GM12878 (cell line): ENCODE measurements around the gene TGM2. TPM values are rescaled to one million over a fixed set of nuclear protein-coding genes. Genes with fewer than 3 reads are reported as not detected.

Source experiments
- ATAC-seq: fragments of 200-7000 bp; cut with Tn5 transposase; 3 replicates; pipeline ENCODE4 v1.9.1; 2020; ENCODE audit warnings: mild to moderate bottlenecking, moderate library complexity
- BruUV-seq: library from RNA; stranded (reverse); fragments of 400-500 nt; replicated peaks from 2 replicates; lab custom pipeline; 2021; lab: Mats Ljungman, UMichigan
- CTCF ChIA-PET: fragments of 300-600 bp; sonication (Branson Sonifier 250); formaldehyde crosslinking; extraction: SDS; loops from one replicate; lab custom pipeline; 2021; ENCODE audit warnings: inconsistent platforms; lab: Yijun Ruan, JAX
- POLR2A ChIA-PET: fragments of 350-600 bp; formaldehyde crosslinking; extraction: SDS; loops from one replicate; lab custom pipeline; 2021; ENCODE audit warnings: inconsistent platforms; lab: Charles Lee
- RAD21 ChIA-PET: fragments of 300-600 bp; sonication (Branson Sonifier 250); formaldehyde crosslinking; loops from one replicate; lab custom pipeline; 2023; ENCODE audit warnings: antibody characterized with exemption; ENCODE audit not compliant: unreplicated experiment; lab: Charles Lee
- SMC1A ChIA-PET: fragments of 300-600 bp; sonication (Branson Sonifier 250); formaldehyde crosslinking; loops from one replicate; lab custom pipeline; 2023; ENCODE audit not compliant: unreplicated experiment, uncharacterized antibody; lab: Charles Lee
- DNase-seq: peaks from one replicate; pipeline ENCODE4 v3.0.0-alpha.2; 2011; ENCODE audit warnings: low read depth, low spot score
- FAIRE-seq: peaks from 3 replicates; lab custom pipeline; 2011; peaks lifted over from hg19 to GRCh38; lab: Jason Lieb, UNC
- H2AFZ ChIP-seq: 2 replicates; pipeline ENCODE4 v1.6.0; 2011; ENCODE audit warnings: low read depth, low read length, control low read depth; ENCODE audit not compliant: control insufficient read depth
- H3K27ac ChIP-seq: 2 replicates; pipeline ENCODE4 v1.5.1; 2011; ENCODE audit warnings: control low read depth; ENCODE audit not compliant: control insufficient read depth, insufficient read depth
- H3K27me3 ChIP-seq, 2 experiments: replicated peaks in 1 of 2; 2 replicates each; pipeline versions ENCODE4 v1.6.0 to v1.6.1; 2011; ENCODE audit warnings: low read length in 1 of 2; ENCODE audit not compliant: control insufficient read depth in 2 of 2, insufficient read depth in 2 of 2
- H3K36me3 ChIP-seq, 2 experiments: 2 replicates each; pipeline ENCODE4 v1.5.1; 2011; ENCODE audit warnings: low read length in 1 of 2; ENCODE audit not compliant: control insufficient read depth in 2 of 2, insufficient read depth in 2 of 2
- H3K4me1 ChIP-seq: 2 replicates; pipeline ENCODE4 v1.6.1; 2011; ENCODE audit warnings: mild to moderate bottlenecking, low read length, moderate library complexity, mixed read lengths; ENCODE audit not compliant: control insufficient read depth, insufficient read depth
- H3K4me2 ChIP-seq: 2 replicates; pipeline ENCODE4 v1.6.0; 2011; ENCODE audit warnings: control low read depth; ENCODE audit not compliant: control insufficient read depth, insufficient read depth
- H3K4me3 ChIP-seq: fragments of 200-600 bp; sonication (generic); 2 replicates; pipeline ENCODE4 v1.5.1; 2016
- H3K79me2 ChIP-seq: 2 replicates; pipeline ENCODE4 v1.6.0; 2011; ENCODE audit warnings: low read length; ENCODE audit not compliant: control insufficient read depth, insufficient read depth
- H3K9ac ChIP-seq: 2 replicates; pipeline ENCODE4 v1.8.0; 2011; ENCODE audit warnings: low read length, control low read depth, mixed read lengths; ENCODE audit not compliant: control insufficient read depth, insufficient read depth
- H3K9me3 ChIP-seq: replicated peaks from 3 replicates; pipeline ENCODE4 v1.5.1; 2011; ENCODE audit warnings: mild to moderate bottlenecking, low read length; ENCODE audit not compliant: control insufficient read depth, insufficient read depth
- H4K20me1 ChIP-seq: 2 replicates; pipeline ENCODE4 v1.6.0; 2011; ENCODE audit not compliant: control insufficient read depth, insufficient read depth
- ATF7 ChIP-seq: fragments of 450-650 bp; IDR thresholded peaks from 2 replicates; pipeline ENCODE4 v1.6.1; 2016; ENCODE audit warnings: low read depth, mild to moderate bottlenecking
- CBX3 ChIP-seq: fragments of 200-600 bp; sonication (generic); IDR thresholded peaks from 2 replicates; pipeline ENCODE4 v1.6.1; 2016; ENCODE audit warnings: low read depth, borderline replicate concordance
- E2F4 ChIP-seq: IDR thresholded peaks from 2 replicates; pipeline ENCODE4 v1.6.1; 2012; ENCODE audit warnings: low read depth, low read length, improper control_type of control experiment
- E4F1 ChIP-seq: fragments of 450-650 bp; IDR thresholded peaks from 2 replicates; pipeline ENCODE4 v1.6.1; 2018; ENCODE audit warnings: borderline replicate concordance, mild to moderate bottlenecking; ENCODE audit not compliant: partially characterized antibody
- ESRRA ChIP-seq: IDR thresholded peaks from 2 replicates; pipeline ENCODE4 v1.6.1; 2012; ENCODE audit warnings: mild to moderate bottlenecking, low read length, improper control_type of control experiment
- KAT2A ChIP-seq: conservative IDR thresholded peaks from 2 replicates; pipeline ENCODE4 v1.6.1; 2011; ENCODE audit warnings: low read depth, low read length; ENCODE audit not compliant: control insufficient read depth
- MEF2B ChIP-seq: fragments of 450-650 bp; IDR thresholded peaks from 2 replicates; pipeline ENCODE4 v1.6.1; 2018; ENCODE audit warnings: mild to moderate bottlenecking, moderate library complexity; ENCODE audit not compliant: partially characterized antibody, poor library complexity, severe bottlenecking
- SIX5 ChIP-seq: IDR thresholded peaks from 2 replicates; pipeline ENCODE4 v1.6.1; 2011; ENCODE audit warnings: mild to moderate bottlenecking, low read depth, low read length, moderate library complexity; ENCODE audit not compliant: severe bottlenecking
- SUZ12 ChIP-seq: fragments of 200-600 bp; sonication (generic); IDR thresholded peaks from one replicate; pipeline ENCODE4 v1.6.1; 2018; ENCODE audit warnings: antibody characterized with exemption, mild to moderate bottlenecking; ENCODE audit not compliant: unreplicated experiment
- ZBTB33 ChIP-seq: fragments of 450-650 bp; IDR thresholded peaks from 2 replicates; pipeline ENCODE4 v1.6.1; 2017; ENCODE audit warnings: mild to moderate bottlenecking
- ZBTB40 ChIP-seq: fragments of 450-650 bp; IDR thresholded peaks from 2 replicates; pipeline ENCODE4 v1.6.1; 2016; ENCODE audit warnings: mild to moderate bottlenecking, moderate library complexity, borderline replicate concordance
- ZNF622 ChIP-seq: fragments of 450-650 bp; IDR thresholded peaks from 2 replicates; pipeline ENCODE4 v1.6.1; 2017; ENCODE audit warnings: mild to moderate bottlenecking, inconsistent platforms
- WGBS: methylation state at CpG from one replicate; pipeline ENCODE4 v1.1.6; 2016; ENCODE audit warnings: low lambda C conversion rate; ENCODE audit not compliant: insufficient replicate concordance, insufficient coverage; ENCODE audit errors: missing lambda C conversion rate; 5-methylcytosine and 5-hydroxymethylcytosine counted together
- in situ Hi-C: fragments of 300-500 bp; cut with MboI; formaldehyde crosslinking; loops from 9 replicates; pipeline ENCODE4 v1.14.3; 2018; ENCODE audit warnings: mixed read lengths
- intact Hi-C: fragments of 100-400 bp; cut with micrococcal nuclease; formaldehyde crosslinking; loops from one replicate; pipeline ENCODE4 v1.14.2; 2022; ENCODE audit not compliant: unreplicated experiment
- polyA plus RNA-seq, 11 experiments: library from polyadenylated mRNA; depleted of rRNA in 4 of 11; unstranded in 6 of 11; stranded (reverse) in 5 of 11; fragments of >200 nt; fragmentation: Nextera tagmentation in 4 of 11; fragmentation: Illumina TruSeq in 1 of 11; extraction: Ambion mirVana in 4 of 11; extraction: Trizol in 1 of 11; gene quantifications; 1 replicate in 1 of 11; 2 replicates in 10 of 11; pipeline versions ENCODE4 v1.2.1 to v1.2.3, GENCODE V29; 2011 to 2016; ENCODE audit warnings: inconsistent platforms in 2 of 11, missing spikeins in 2 of 11, low read depth in 1 of 11
- total RNA-seq, 4 experiments: library from RNA; depleted of rRNA in 3 of 4; stranded (reverse); fragments of >200 nt in 3 of 4; fragmentation: Illumina TruSeq in 1 of 4; extraction: Trizol in 1 of 4; gene quantifications; 2 replicates each; pipeline versions ENCODE4 v1.2.1 to v1.2.3, GENCODE V29; 2013 to 2021

TGM2 gene
- total and polyA plus RNA-seq, 10 of the 15 experiments (the other 5 are each of a cell fraction or from before 2014, with no cell fraction given): 0.11 to 1.9 (median 0.51) TPM

- in situ Hi-C loops (no loop called here), intact Hi-C loops (no loop called here)
- DNase-seq (no peak), FAIRE-seq (no peak), ATAC-seq (no peak)
- no peaks in the 10 kb centered on the region for H3K79me2 ChIP-seq
- H3K9ac ChIP-seq: no peak overlapping the region
- H3K4me1 ChIP-seq: no peaks in the 10 kb centered on the region
- H3K27me3 ChIP-seq: no peaks in the 10 kb centered on the region
- ChIA-PET SMC1A (no interaction called here), CTCF (interaction anchor here (1.0 kb wide), 1 partner anchor 33 kb away, joined by 3 read pairs; no protein-coding TSS in a partner anchor), RAD21 (no interaction called here), POLR2A (no interaction called here)
- no peak overlapping the region for H2AFZ ChIP-seq
- WGBS: 85% methylated on average over 5 of the region's 5 CpGs
- H3K36me3 ChIP-seq: no peaks in the 10 kb centered on the region
- H3K4me3 ChIP-seq: no peak overlapping the region
- H3K27ac ChIP-seq: no peak overlapping the region
- no peak for TF ChIP-seq CBX3
- no peak for TF ChIP-seq E4F1
- TF ChIP-seq KAT2A: no peak
- TF ChIP-seq ZBTB40: no peak
- TF ChIP-seq SIX5: no peak
- TF ChIP-seq ZBTB33: no peak
- no peak for TF ChIP-seq ATF7
- TF ChIP-seq MEF2B: no peak
- TF ChIP-seq SUZ12: no peak
- no peak for TF ChIP-seq E2F4
- TF ChIP-seq ZNF622: no peak
- TF ChIP-seq ESRRA: no peak
- no peak overlapping the region for H3K4me2 ChIP-seq
- BruUV-seq: no TSS peak
- no peaks in the 10 kb centered on the region; the same call in 2 of the 3 replicates for H3K9me3 ChIP-seq
- no peaks in the 10 kb centered on the region for H4K20me1 ChIP-seq
These were observed 58.6 kb downstream of the TGM2 start for GRCh38 chr20:38106461-38106860.
